ENCODE measurements around the gene DUSP14.

DUSP14 gene

DNA sequence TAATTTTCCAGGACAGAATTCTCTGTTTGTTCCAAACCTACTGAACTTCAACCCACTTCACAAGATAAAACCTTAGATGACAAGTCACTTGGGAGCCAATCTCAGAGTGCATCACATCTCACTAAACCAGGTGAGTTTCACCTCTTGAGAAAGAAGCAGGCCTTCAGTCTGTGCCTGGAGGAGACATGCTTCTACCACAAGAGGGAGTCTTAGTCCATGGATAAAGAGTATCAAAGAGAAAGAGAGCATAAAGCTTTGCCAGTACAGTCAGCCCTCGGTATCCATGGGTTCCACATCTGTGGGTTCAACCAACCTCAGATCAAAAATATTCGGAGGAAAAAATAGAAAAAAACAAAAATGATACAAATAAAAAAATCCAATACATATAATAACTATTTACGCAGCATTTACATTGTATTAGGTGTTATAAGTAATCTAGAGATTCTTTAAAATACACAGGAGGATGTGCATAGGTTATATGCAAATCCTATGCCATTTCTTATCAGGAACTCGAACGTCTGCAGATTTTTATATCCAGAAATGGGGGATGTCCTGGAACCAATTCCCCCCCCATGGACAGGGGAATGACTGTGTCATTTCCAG is 37.7 kb downstream of the DUSP14 start:
- peak; percentile 94 for TF ChIP-seq CTCF (IDR thresholded peaks at IDR 0.05; ENCODE audit: insufficient read depth, low read depth, low read length, missing control alignments)
- H3K4me3 ChIP-seq (ENCODE audit: low read length), result no peak overlapping the region
- peak; percentile 79 for DNase-seq (ENCODE audit: low read depth)

DNA sequence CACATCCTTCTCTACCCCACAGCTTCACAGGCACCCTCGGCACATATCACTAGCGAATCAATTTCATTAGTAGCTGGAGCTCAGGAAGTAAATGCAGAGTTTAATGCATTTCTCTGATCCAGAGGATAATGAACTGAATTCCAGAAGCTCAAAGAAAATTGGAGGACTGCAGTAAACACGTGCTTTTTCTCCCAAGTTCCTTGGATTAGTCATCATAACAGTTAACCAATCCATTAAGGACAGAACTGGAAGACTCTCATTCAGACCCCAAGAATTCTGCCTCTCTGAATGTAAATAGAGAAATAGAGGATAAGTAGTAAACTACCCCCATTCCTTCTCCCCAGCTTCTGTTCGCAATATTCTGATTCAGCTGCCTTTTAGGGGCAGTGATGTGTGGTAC is 40.7 kb downstream of the DUSP14 start:
- no peak for TF ChIP-seq CTCF (IDR thresholded peaks at IDR 0.05; ENCODE audit: insufficient read depth, low read depth, low read length, missing control alignments)
- no peak for DNase-seq (ENCODE audit: low read depth)
- no peak overlapping the region for H3K4me3 ChIP-seq (ENCODE audit: low read length)

DNA sequence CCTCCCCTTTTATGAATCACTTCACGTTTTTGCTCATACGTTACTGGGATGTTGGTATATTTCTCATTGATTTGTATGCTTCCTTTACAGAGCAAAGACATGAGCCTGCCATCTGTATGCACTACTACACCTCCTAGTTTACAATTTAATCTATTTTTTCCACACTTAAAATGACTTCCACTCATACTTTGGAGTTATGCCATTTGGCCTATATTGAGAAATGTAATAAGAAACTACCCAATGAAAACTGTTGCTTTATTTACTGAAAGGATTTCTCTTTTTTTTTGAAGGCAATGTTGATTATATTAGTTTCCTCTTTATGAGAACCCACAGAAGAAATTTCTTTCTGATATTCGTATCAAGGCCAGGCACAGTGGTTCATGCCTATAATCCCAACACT is 43.1 kb downstream of the DUSP14 start:
- H3K4me3 ChIP-seq (ENCODE audit: low read length), result no peak overlapping the region
- DNase-seq (ENCODE audit: low read depth), result no peak
- no peak for TF ChIP-seq CTCF (IDR thresholded peaks at IDR 0.05; ENCODE audit: insufficient read depth, low read depth, low read length, missing control alignments)

GRCh38 chr17:37535906-37536305 is 46.2 kb downstream of the DUSP14 start:
- TF ChIP-seq CTCF (IDR thresholded peaks at IDR 0.05; ENCODE audit: insufficient read depth, low read depth, low read length, missing control alignments), result no peak
- DNase-seq (ENCODE audit: low read depth), result no peak
- H3K4me3 ChIP-seq (ENCODE audit: low read length), result no peak overlapping the region

DNA sequence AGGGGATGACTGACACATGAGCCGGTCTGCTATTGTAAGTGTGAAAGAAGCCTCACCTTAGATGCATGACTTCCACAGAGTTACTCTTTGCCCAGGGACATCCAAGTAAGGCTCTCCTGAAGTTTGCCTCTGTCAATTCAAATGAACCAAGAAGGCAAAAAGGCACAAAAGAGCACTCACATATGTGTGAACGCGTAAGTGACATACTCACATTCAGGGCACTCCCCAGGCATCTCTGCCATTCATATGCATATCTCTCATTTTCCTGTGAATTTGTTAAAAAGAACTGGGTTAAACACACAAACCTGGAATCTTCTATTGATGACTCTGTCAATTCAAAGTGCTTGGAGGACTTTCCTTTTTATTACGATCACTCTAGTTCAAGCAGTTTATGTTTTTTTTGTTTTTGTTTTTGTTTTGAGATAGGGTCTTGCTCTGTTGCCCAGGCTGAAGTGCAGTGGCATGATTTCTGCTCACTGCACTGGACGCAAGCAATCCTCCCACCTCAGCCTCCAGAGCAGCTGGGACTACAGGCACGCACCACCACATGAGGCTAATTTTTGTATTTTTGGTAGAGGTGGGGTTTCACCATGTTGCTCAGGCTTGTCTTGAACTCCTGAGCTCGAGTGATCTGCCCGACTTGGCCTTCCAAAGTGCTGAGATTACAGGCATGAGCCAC is 49.4 kb downstream of the DUSP14 start:
- DNase-seq (ENCODE audit: low read depth), result no peak
- H3K4me3 ChIP-seq (ENCODE audit: low read length), result no peak overlapping the region
- TF ChIP-seq CTCF (IDR thresholded peaks at IDR 0.05; ENCODE audit: insufficient read depth, low read depth, low read length, missing control alignments), result no peak

DNA sequence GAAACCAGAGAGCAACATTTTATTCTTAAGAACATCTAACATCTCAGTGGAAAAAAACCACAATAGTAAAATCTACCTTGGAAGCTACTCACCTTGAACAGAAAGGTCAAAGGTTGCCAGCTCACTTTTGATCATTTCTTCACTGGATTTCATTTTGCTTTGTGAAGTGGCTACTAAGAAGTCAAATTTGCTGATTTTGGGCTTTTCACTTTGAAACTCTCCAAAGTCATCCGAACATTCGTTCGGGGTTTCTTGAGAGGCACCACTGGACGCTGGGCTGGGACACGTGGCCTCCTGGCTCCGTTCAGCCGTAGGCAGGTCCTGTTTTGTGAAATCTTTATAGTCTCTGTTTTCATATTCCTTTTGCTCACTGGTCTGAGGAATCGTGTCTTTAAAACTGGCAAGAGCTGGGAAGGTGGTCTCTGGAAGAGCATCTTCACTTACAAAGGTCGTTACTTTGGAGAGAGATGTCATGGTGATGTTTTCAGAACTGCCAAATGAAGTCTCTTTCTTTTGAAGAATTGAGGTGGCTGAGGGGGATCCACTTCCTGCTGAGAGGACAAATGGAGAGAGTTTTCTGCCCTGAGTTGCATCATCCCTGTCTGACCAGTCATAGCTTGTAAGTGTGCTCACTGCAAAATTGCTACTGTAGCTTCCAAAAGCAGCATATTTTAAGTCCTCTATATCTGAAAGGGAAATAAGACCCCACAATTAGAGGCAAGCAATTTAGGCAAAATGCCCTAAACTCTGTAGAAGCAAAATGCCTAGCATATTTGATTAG is 52.4 kb downstream of the DUSP14 start:
- H3K4me3 ChIP-seq (ENCODE audit: low read length), result no peak overlapping the region
- DNase-seq (ENCODE audit: low read depth), result peak; percentile 64
- no peak for TF ChIP-seq CTCF (IDR thresholded peaks at IDR 0.05; ENCODE audit: insufficient read depth, low read depth, low read length, missing control alignments)

Data from epithelial cell of esophagus (primary cell).